HEK293 (cell line): ENCODE measurements around the gene MAD2L1BP.
A peak's percentile ranks its signal among the peaks of the same experiment; 100 is the strongest.

Experiments
- CTCF ChIA-PET: fragments of 350-600 bp; formaldehyde crosslinking; extraction: SDS; loops from one replicate; lab custom pipeline; 2021; ENCODE audit warnings: antibody characterized with exemption; lab: Yijun Ruan, JAX
- POLR2A ChIA-PET: fragments of 300-600 bp; formaldehyde crosslinking; extraction: SDS; loops from one replicate; lab custom pipeline; 2020; ENCODE audit warnings: antibody characterized with exemption, inconsistent platforms; lab: Yijun Ruan, JAX
- H3K27ac ChIP-seq: fragments of 200-500 bp; sonication (Bioruptor generic); 2 replicates; pipeline ENCODE4 v1.5.1; 2014; ENCODE audit warnings: low read depth, low read length, control low read depth, inconsistent platforms; ENCODE audit errors: extremely low read depth
- H3K36me3 ChIP-seq, 2 experiments: fragments of 200-500 bp in 1 of 2; sonication (Bioruptor generic) in 1 of 2; 1 replicate in 1 of 2; 2 replicates in 1 of 2; pipeline ENCODE4 v1.5.1; 2014 to 2017; ENCODE audit warnings: inconsistent platforms in 2 of 2, low read length in 2 of 2; ENCODE audit not compliant: control insufficient read depth in 2 of 2, insufficient read depth in 1 of 2
- H3K4me1 ChIP-seq: fragments of 200-500 bp; sonication (Bioruptor generic); 2 replicates; pipeline ENCODE4 v1.5.1; 2014; ENCODE audit warnings: mild to moderate bottlenecking, low read length, inconsistent platforms; ENCODE audit not compliant: control insufficient read depth, insufficient read depth
- H3K4me3 ChIP-seq: 2 replicates; pipeline ENCODE4 v1.5.1; 2011; ENCODE audit warnings: low read depth, mild to moderate bottlenecking, control low read depth, low read length, moderate library complexity
- H3K9me3 ChIP-seq: fragments of 200-500 bp; sonication (Bioruptor generic); 2 replicates; pipeline ENCODE4 v1.5.1; 2014; ENCODE audit warnings: low read depth, low read length, inconsistent platforms; ENCODE audit not compliant: control insufficient read depth, insufficient read depth
- FEZF1 ChIP-seq: fragments of 450-650 bp; formaldehyde crosslinking; IDR thresholded peaks from 2 replicates; pipeline ENCODE4 v1.5.1; 2016; ENCODE audit warnings: missing biosample characterization, missing genetic modification characterization
- GLIS1 ChIP-seq: fragments of 450-650 bp; formaldehyde crosslinking; IDR thresholded peaks from 2 replicates; pipeline ENCODE4 v1.5.1; 2016; ENCODE audit warnings: missing biosample characterization, missing genetic modification characterization
- HOXA7 ChIP-seq: sonication (generic); formaldehyde crosslinking; IDR thresholded peaks from 2 replicates; pipeline ENCODE4 v1.8.1; 2022; ENCODE audit warnings: missing genetic modification reagents, borderline replicate concordance
- KLF8 ChIP-seq: fragments of 450-650 bp; formaldehyde crosslinking; IDR thresholded peaks from 2 replicates; pipeline ENCODE4 v1.5.1; 2016; ENCODE audit warnings: missing biosample characterization, missing genetic modification characterization
- PRDM1 ChIP-seq: fragments of 450-650 bp; formaldehyde crosslinking; IDR thresholded peaks from 2 replicates; pipeline ENCODE4; 2016; ENCODE audit warnings: missing biosample characterization, missing genetic modification characterization
- SP2 ChIP-seq: fragments of 450-650 bp; formaldehyde crosslinking; IDR thresholded peaks from 2 replicates; pipeline ENCODE4 v1.5.1; 2016; ENCODE audit warnings: missing biosample characterization, missing genetic modification characterization
- TRIM28 ChIP-seq: IDR thresholded peaks from 2 replicates; pipeline ENCODE4 v1.6.1; 2011; ENCODE audit warnings: low read length, control low read depth, borderline replicate concordance
- ZBTB21 ChIP-seq: fragments of 450-650 bp; formaldehyde crosslinking; IDR thresholded peaks from 2 replicates; pipeline ENCODE4 v1.5.1; 2017; ENCODE audit warnings: missing biosample characterization, missing genetic modification characterization
- ZNF184 ChIP-seq: fragments of 450-650 bp; IDR thresholded peaks from 2 replicates; pipeline ENCODE4 v1.5.1; 2018; ENCODE audit warnings: missing biosample characterization, mild to moderate bottlenecking, missing genetic modification characterization
- ZNF302 ChIP-seq: fragments of 450-650 bp; formaldehyde crosslinking; IDR thresholded peaks from 2 replicates; pipeline ENCODE4 v1.5.1; 2016; ENCODE audit warnings: missing biosample characterization, missing genetic modification characterization, low read depth
- ZNF324 ChIP-seq: fragments of 450-650 bp; formaldehyde crosslinking; IDR thresholded peaks from 2 replicates; pipeline ENCODE4 v1.5.1; 2016; ENCODE audit warnings: missing biosample characterization, missing genetic modification characterization
- ZNF350 ChIP-seq: fragments of 450-650 bp; formaldehyde crosslinking; IDR thresholded peaks from 2 replicates; pipeline ENCODE4 v1.5.0; 2017; ENCODE audit warnings: missing biosample characterization, mild to moderate bottlenecking, missing genetic modification characterization
- ZNF416 ChIP-seq: fragments of 450-650 bp; formaldehyde crosslinking; IDR thresholded peaks from 2 replicates; pipeline ENCODE4 v1.5.1; 2016; ENCODE audit warnings: missing biosample characterization, missing genetic modification characterization
- ZNF510 ChIP-seq: fragments of 450-650 bp; formaldehyde crosslinking; IDR thresholded peaks from 2 replicates; pipeline ENCODE4 v1.5.1; 2018; ENCODE audit warnings: mild to moderate bottlenecking, missing genetic modification characterization, missing biosample characterization; ENCODE audit not compliant: insufficient replicate concordance
- ZNF585B ChIP-seq: fragments of 450-650 bp; formaldehyde crosslinking; IDR thresholded peaks from 2 replicates; pipeline ENCODE4 v1.5.1; 2016; ENCODE audit warnings: missing biosample characterization, missing genetic modification characterization
- ZNF596 ChIP-seq: fragments of 450-650 bp; IDR thresholded peaks from 2 replicates; pipeline ENCODE4 v1.5.0; 2018; ENCODE audit warnings: missing biosample characterization, mild to moderate bottlenecking, missing genetic modification characterization, moderate library complexity
- ZNF600 ChIP-seq: fragments of 450-650 bp; formaldehyde crosslinking; IDR thresholded peaks from 2 replicates; pipeline ENCODE4 v1.5.1; 2016; ENCODE audit warnings: missing biosample characterization, missing genetic modification characterization
- ZNF629 ChIP-seq: fragments of 450-650 bp; formaldehyde crosslinking; IDR thresholded peaks from 2 replicates; pipeline ENCODE4 v1.5.1; 2017; ENCODE audit warnings: missing biosample characterization, missing genetic modification characterization
- ZNF654 ChIP-seq: fragments of 450-650 bp; formaldehyde crosslinking; IDR thresholded peaks from 2 replicates; pipeline ENCODE4 v1.5.1; 2016; ENCODE audit warnings: low read depth, missing biosample characterization, missing genetic modification characterization
- ZNF660 ChIP-seq: fragments of 450-650 bp; IDR thresholded peaks from 2 replicates; pipeline ENCODE4 v1.5.1; 2018; ENCODE audit warnings: missing biosample characterization, mild to moderate bottlenecking, missing genetic modification characterization
- ZNF670 ChIP-seq: fragments of 450-650 bp; formaldehyde crosslinking; IDR thresholded peaks from 2 replicates; pipeline ENCODE4 v1.5.1; 2016; ENCODE audit warnings: missing biosample characterization, missing genetic modification characterization, low read depth
- ZNF777 ChIP-seq: fragments of 450-650 bp; formaldehyde crosslinking; IDR thresholded peaks from 2 replicates; pipeline ENCODE4 v1.5.1; 2017; ENCODE audit warnings: missing biosample characterization, missing genetic modification characterization, borderline replicate concordance
- ZXDB ChIP-seq: fragments of 450-650 bp; formaldehyde crosslinking; IDR thresholded peaks from 2 replicates; pipeline ENCODE4 v1.5.1; 2016; ENCODE audit warnings: missing biosample characterization, missing genetic modification characterization
- TF ChIP-seq, protein P1 (sequence below): fragments of 450-650 bp; formaldehyde crosslinking; conservative IDR thresholded peaks from 2 replicates; pipeline ENCODE4 v1.5.1; 2016; ENCODE audit warnings: low read depth, missing biosample characterization, missing genetic modification characterization
- TF ChIP-seq, protein P2 (sequence below): fragments of 450-650 bp; formaldehyde crosslinking; IDR thresholded peaks from 2 replicates; pipeline ENCODE4; 2016; ENCODE audit warnings: missing biosample characterization, missing genetic modification characterization
- TF ChIP-seq, protein P3 (sequence below): fragments of 450-650 bp; formaldehyde crosslinking; IDR thresholded peaks from 2 replicates; pipeline ENCODE4 v1.5.1; 2016; ENCODE audit warnings: missing biosample characterization, missing genetic modification characterization
- TF ChIP-seq, protein P4 (sequence below): fragments of 450-650 bp; formaldehyde crosslinking; IDR thresholded peaks from 2 replicates; pipeline ENCODE4 v1.5.1; 2016; ENCODE audit warnings: missing biosample characterization, missing genetic modification characterization
- TF ChIP-seq, protein P5 (sequence below): fragments of 450-650 bp; formaldehyde crosslinking; IDR thresholded peaks from 2 replicates; pipeline ENCODE4 v1.5.1; 2016; ENCODE audit warnings: missing biosample characterization, missing genetic modification characterization

The MAD2L1BP gene

DNA sequence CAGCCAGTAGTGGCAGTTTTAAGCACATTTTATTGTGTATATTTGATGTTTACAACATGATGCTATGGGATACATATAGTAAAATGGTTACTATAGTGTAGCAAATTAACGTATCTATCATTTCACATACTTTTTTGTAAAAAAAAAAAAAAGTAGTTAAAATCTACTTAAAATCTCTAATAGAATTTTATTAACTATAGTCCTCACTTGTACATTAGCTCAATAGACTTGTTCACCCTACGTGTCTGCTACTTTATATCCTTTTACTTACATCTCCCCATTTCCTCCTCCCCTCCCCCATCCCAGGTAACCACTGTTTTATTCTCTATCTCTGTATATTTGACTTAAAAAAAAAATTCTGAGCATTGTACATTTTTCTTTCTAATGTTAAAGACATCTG lies 29.6 kb upstream of the MAD2L1BP start:
- Histone ChIP-seq H3K4me3 (no peak overlapping the region), H3K36me3 (peaks cover 56 to 76% of the 10 kb centered on the region in 2 experiments), H3K4me1 (no peaks in the 10 kb centered on the region), H3K9me3 (no peaks in the 10 kb centered on the region), H3K27ac (no peak overlapping the region)
- ChIA-PET POLR2A (no interaction called here), CTCF (interaction anchor here (0.6 to 6.1 kb wide), 6 partner anchors 23 to 474 kb away, joined by 3 to 63 read pairs (median 5); partner anchors contain the start of gene GTPBP2)
- TF ChIP-seq ZNF585B, result no peak
- no peak for TF ChIP-seq SP2 (tag by site-specific recombination)
- TF ChIP-seq ZNF184 (tag by site-specific recombination), result no peak
- TF ChIP-seq ZNF596 (tag by site-specific recombination), result no peak
- TF ChIP-seq FEZF1 (tag by site-specific recombination), result no peak
- TF ChIP-seq, protein P1, sequence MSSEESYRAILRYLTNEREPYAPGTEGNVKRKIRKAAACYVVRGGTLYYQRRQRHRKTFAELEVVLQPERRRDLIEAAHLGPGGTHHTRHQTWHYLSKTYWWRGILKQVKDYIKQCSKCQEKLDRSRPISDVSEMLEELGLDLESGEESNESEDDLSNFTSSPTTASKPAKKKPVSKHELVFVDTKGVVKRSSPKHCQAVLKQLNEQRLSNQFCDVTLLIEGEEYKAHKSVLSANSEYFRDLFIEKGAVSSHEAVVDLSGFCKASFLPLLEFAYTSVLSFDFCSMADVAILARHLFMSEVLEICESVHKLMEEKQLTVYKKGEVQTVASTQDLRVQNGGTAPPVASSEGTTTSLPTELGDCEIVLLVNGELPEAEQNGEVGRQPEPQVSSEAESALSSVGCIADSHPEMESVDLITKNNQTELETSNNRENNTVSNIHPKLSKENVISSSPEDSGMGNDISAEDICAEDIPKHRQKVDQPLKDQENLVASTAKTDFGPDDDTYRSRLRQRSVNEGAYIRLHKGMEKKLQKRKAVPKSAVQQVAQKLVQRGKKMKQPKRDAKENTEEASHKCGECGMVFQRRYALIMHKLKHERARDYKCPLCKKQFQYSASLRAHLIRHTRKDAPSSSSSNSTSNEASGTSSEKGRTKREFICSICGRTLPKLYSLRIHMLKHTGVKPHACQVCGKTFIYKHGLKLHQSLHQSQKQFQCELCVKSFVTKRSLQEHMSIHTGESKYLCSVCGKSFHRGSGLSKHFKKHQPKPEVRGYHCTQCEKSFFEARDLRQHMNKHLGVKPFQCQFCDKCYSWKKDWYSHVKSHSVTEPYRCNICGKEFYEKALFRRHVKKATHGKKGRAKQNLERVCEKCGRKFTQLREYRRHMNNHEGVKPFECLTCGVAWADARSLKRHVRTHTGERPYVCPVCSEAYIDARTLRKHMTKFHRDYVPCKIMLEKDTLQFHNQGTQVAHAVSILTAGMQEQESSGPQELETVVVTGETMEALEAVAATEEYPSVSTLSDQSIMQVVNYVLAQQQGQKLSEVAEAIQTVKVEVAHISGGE (tag by site-specific recombination), result no peak
- TF ChIP-seq KLF8 (tag by site-specific recombination), result no peak
- TF ChIP-seq TRIM28, result no peak
- TF ChIP-seq, protein P2, sequence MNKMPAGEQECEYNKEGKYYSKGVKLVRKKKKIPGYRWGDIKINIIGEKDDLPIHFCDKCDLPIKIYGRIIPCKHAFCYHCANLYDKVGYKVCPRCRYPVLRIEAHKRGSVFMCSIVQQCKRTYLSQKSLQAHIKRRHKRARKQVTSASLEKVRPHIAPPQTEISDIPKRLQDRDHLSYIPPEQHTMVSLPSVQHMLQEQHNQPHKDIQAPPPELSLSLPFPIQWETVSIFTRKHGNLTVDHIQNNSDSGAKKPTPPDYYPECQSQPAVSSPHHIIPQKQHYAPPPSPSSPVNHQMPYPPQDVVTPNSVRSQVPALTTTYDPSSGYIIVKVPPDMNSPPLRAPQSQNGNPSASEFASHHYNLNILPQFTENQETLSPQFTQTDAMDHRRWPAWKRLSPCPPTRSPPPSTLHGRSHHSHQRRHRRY (tag by site-specific recombination), result no peak
- TF ChIP-seq ZNF350 (tag by site-specific recombination), result no peak
- TF ChIP-seq ZNF777 (tag by site-specific recombination), result no peak
- no peak for TF ChIP-seq ZNF416 (tag by site-specific recombination)
- no peak for TF ChIP-seq ZNF629 (tag by site-specific recombination)
- TF ChIP-seq ZNF510 (tag by site-specific recombination), result no peak
- no peak for TF ChIP-seq HOXA7 (CRISPR knock-in tag)
- TF ChIP-seq ZNF660, result no peak
- no peak for TF ChIP-seq ZNF670 (tag by site-specific recombination)
- no peak for TF ChIP-seq ZBTB21 (tag by site-specific recombination)

DNA sequence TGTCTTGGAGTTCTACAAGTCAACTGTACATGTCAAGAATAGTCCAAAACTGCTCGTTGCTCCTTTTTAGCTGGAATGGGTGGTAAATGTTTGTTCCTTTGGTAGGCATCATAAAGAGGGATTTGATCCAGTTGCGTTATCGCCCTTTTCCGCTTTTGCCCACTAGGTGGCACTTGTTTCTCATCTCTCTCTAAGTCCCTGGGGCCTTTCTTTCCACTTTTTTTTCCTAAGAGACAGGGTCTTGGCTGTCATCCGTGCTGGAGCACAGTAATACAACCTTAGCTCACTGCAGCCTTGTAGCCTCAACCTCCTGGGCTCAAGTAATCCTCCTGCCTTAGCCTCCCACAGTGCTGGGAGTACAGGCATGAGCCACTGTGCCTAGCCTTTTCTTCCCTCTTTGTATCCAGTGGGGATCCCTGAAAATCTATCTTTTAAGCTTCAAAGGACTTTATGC lies 27.3 kb upstream of the MAD2L1BP start:
- CTCF ChIA-PET, result interaction anchor here (0.6 to 6.1 kb wide), 52 partner anchors 8 to 1076 kb away, joined by 3 to 63 read pairs (median 4); partner anchors contain the start of genes GTPBP2, POLH, RSPH9 and VEGFA
- POLR2A ChIA-PET, result interaction anchor here (0.6 to 1.9 kb wide), 4 partner anchors 19 to 34 kb away, joined by 3 to 7 read pairs (median 4); partner anchors contain the start of genes GTPBP2 and MAD2L1BP
- no peaks in the 10 kb centered on the region for H3K4me1 ChIP-seq
- H3K4me3 ChIP-seq, result no peak overlapping the region
- H3K36me3 ChIP-seq, result peaks cover 54 to 78% of the 10 kb centered on the region in 2 experiments
- no peaks in the 10 kb centered on the region for H3K9me3 ChIP-seq
- H3K27ac ChIP-seq, result no peak overlapping the region
- TF ChIP-seq, protein P3, sequence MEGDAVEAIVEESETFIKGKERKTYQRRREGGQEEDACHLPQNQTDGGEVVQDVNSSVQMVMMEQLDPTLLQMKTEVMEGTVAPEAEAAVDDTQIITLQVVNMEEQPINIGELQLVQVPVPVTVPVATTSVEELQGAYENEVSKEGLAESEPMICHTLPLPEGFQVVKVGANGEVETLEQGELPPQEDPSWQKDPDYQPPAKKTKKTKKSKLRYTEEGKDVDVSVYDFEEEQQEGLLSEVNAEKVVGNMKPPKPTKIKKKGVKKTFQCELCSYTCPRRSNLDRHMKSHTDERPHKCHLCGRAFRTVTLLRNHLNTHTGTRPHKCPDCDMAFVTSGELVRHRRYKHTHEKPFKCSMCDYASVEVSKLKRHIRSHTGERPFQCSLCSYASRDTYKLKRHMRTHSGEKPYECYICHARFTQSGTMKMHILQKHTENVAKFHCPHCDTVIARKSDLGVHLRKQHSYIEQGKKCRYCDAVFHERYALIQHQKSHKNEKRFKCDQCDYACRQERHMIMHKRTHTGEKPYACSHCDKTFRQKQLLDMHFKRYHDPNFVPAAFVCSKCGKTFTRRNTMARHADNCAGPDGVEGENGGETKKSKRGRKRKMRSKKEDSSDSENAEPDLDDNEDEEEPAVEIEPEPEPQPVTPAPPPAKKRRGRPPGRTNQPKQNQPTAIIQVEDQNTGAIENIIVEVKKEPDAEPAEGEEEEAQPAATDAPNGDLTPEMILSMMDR (tag by site-specific recombination), result peak; percentile 83
- TF ChIP-seq ZNF302 (tag by site-specific recombination) (peak; percentile 82; the same call in 1 of the 2 replicates), ZNF600 (0 out of 2 replicates have a peak, but pooled peaks have one; percentile 59), ZXDB (tag by site-specific recombination) (no peak), PRDM1 (tag by site-specific recombination) (peak; percentile 39; the same call in 1 of the 2 replicates), ZNF324 (0 out of 2 replicates have a peak, but pooled peaks have one; percentile 32), GLIS1 (tag by site-specific recombination) (peak; percentile 67), ZNF654 (tag by site-specific recombination) (peak; percentile 93)
- TF ChIP-seq, protein P4, sequence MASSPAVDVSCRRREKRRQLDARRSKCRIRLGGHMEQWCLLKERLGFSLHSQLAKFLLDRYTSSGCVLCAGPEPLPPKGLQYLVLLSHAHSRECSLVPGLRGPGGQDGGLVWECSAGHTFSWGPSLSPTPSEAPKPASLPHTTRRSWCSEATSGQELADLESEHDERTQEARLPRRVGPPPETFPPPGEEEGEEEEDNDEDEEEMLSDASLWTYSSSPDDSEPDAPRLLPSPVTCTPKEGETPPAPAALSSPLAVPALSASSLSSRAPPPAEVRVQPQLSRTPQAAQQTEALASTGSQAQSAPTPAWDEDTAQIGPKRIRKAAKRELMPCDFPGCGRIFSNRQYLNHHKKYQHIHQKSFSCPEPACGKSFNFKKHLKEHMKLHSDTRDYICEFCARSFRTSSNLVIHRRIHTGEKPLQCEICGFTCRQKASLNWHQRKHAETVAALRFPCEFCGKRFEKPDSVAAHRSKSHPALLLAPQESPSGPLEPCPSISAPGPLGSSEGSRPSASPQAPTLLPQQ (tag by site-specific recombination), result 0 out of 2 replicates have a peak, but pooled peaks have one; percentile 13
- TF ChIP-seq, protein P5, sequence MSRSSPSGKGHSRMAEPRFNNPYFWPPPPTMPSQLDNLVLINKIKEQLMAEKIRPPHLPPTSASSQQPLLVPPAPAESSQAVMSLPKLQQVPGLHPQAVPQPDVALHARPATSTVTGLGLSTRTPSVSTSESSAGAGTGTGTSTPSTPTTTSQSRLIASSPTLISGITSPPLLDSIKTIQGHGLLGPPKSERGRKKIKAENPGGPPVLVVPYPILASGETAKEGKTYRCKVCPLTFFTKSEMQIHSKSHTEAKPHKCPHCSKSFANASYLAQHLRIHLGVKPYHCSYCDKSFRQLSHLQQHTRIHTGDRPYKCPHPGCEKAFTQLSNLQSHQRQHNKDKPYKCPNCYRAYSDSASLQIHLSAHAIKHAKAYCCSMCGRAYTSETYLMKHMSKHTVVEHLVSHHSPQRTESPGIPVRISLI (tag by site-specific recombination), result peak; percentile 90
